Hematopoietic multipotent progenitor cell treated with erythropoietin and hydrocortisone succinate and interleukin-3 and kit ligand, for 17 days (in vitro differentiated cells): Measurements from ENCODE around the gene SAV1.
"Not testable (repeated sequence)": the region's sequence is repeated elsewhere in the genome, so short reads cannot be mapped to it uniquely, and the experiment has no call there.

ENCODE experiments used
- DNase-seq: peaks from one replicate; pipeline ENCODE4 v3.0.0-alpha.2; 2015; ENCODE audit warnings: low spot score

The SAV1 gene

DNA sequence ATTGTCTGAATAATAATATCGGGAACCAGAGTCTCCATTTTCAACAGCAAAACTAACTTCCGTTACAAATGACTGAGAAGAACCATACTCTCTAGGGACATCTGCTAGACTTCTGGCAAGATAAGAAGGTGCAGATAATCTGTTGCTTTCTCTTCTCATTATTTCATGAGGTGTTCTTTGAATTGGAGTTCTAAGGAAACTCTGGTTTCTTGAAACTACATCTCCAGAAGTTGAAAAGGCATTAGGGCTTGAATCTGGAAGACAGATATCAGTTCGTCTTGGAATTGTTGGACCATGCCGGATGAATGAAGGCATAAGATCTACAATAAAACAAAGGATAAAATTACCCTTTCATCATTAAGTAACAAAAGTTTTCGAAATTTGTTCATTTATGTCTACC, 2.8 kb downstream of the SAV1 start:
- DNase-seq, result not testable (repeated sequence)

DNA sequence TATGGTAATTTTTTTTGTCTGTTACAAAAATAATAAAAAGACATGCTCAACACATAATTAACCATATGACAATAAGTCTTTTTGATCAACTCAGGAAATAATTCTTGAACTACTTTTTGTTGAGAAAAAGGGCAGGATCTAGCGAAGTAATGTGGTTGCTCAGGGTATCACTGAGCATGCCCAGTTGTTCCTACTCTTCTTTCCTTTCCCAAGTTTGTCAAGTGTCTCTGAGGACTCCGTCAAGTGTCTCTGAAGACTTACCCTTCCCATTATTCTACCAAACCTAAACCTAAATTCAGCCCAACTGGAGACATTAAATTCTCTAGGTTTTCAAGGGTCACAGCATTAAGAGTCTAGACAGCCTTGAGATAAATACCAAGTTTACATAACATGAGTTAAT, 3.5 kb downstream of the SAV1 start:
- DNase-seq, result not testable (repeated sequence)

DNA sequence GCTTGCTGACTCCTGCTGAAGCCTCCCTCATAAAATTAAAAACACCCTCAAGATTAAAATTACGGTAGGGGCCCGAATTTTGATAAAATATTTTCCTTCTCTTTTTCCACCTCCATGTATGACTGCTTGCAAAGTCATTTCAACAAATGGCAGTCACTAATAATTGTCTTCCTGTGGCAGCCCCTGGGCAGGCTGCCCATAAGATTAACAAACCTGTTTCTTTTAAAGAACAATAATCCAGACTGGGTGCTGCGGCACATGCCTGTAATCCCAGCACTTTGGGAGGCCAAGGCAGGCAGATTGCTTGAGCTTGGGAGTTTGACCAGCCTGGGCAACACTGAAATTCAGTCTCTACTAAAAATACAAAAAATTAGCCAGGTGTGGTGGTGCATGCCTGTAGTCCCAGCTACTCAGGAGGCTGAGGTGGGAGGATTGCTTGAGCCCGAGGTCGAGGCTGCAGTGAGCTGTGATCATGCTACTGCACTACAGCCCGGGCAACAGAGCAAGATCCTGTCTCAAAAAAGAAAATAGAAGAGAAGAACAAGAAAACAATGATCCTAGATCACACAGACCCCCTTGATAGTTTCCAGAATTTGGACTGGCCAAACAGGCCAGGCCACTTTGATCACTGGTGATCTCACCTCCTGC, 8.7 kb downstream of the SAV1 start:
- DNase-seq, result no peak

DNA sequence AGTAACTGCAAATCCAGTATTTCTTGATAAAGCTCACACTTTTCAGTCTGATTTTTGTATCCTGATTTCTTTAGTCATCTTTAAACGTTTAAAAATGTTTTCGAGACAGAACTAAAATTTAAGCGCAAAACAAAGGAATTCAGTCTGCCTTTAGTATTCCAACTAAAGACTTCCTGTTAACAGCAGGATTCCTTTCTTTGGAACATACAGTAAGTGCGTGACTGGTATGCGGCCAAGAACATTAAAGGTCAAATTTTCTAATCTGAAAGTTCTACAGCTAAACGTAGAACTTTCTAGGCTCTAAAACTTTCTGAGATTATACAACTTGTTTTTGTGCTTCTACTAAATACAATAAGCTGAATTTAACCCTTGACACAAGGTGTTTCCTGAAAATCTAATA, 9.9 kb downstream of the SAV1 start:
- no peak for DNase-seq

DNA sequence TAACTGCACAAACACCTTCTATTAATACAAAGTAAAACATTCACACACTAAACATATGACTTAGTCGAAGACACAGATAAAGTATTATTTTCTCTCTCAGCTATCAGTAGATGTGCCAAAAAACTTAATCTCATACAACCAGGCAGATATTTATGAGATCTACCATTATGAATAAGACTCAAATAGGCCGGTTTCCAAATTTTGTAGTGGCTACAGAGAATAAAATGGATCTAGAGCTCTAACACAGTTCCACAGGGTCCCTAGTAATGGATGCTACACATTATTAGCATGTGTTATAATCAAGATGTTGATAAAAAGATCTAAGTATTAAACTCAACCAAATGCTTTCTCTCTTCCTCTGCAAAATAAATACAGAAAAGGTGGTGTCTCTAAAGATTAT, 10.4 kb downstream of the SAV1 start:
- DNase-seq, result no peak

DNA sequence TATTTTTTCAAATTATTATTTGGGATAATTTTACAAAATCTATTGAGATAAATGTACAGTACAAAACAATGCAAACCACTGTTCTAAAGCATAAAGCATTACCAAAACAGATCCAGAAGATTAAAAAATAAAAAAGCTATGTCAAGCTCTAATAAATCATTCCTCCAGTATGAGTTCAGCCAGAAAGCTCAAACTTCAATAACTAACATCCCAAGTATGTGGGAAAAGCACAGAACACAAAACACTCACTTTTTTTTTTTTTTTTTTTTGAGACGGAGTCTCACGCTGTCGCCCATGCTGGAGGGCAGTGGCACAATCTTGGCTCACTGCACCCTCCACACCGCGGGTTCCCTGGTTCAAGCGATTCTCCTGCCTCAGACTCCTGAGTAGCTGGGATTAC, 11.3 kb downstream of the SAV1 start:
- DNase-seq, result no peak

DNA sequence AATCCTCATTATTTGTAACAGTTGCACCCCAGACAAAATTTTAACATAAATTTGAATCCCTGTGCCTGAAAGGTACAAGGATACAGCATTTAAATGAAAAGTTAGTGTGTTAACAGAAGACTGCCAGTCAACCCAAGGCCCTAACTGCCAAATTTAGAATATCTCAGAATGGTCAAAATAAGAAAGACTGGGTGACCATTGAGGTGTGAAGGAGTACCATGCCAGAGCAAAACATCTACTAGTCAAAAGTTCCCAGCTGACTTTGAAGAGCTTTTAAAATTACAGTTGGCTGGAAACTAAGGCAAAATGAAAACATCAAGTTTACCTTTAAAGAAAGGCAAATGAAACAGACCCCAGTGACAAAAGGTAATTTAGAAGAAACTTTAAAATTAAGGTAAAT, 18.4 kb downstream of the SAV1 start:
- no peak for DNase-seq

DNA sequence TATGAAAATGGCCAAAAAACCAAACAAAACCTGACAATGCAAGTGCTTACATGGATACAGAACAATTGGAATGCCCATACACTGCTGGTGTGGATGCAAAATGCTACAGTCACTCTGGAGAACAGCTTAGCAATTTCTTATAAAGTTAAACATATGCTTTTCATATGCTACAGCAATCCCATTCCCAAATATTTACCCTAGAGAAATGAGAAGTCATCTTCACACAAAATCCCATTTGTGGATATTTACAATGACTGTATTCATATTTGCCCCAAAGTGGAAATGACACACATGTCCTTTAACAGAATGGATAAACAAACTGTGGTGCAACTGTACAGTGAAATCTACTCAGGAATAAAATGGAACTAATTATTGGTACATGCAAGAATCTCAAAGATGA, 20.4 kb downstream of the SAV1 start:
- DNase-seq, result no peak

DNA sequence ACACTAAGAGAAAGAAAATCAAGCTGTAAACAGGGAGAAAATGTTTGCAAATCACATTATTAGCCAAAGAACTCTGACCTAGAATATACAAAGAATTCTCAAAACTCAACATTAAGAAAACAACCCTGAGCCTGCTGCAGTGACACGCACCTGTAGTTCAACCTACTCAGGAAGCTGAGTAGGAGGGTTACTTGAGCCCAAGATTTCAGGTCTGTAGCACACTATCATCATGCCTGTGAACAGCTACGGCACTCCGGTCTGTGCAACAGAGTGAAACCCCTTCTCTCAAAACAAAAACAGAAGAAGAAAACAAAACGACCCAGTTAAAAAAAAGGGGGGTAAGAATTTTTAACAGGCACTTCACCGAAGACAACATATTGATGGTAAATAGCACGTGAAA, 20.8 kb downstream of the SAV1 start:
- DNase-seq, result no peak

DNA sequence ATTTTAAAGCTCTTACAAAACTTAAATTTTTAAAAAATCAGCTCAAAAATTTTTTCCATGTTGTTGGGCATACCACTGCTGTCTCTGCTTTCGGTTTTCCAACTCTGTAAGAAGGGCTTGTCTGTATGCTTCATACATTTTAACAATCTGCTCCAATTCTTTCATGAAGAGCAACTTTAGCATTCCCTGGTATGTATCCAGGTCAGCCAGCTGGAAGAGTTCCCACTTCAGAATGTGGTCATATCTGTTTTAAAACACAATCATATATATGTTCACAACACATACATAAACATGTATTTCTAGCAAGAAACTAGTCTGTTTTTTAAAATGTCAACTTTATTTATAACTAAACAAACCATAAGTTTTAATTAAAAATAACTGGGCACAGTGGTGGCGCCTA, 33.0 kb downstream of the SAV1 start:
- no peak for DNase-seq

DNA sequence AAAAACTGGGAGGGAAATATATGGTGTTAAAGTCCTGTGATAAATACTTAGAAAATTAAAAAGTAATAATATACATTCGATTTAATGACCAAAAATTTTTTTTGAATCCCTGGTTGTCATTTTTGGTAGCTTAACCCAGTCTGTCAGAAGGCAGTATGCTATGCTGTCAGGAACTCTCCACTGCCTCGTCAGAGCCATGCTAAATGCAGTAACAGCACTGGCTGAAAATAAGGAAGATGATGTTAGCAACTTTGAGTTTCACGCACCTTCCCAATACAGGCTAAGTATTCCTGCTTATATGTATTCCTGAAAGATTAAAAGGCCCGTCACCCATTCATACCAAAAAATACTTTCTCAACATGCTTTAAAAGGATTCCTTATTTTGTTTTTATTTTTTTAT, 34.2 kb downstream of the SAV1 start:
- no peak for DNase-seq

DNA sequence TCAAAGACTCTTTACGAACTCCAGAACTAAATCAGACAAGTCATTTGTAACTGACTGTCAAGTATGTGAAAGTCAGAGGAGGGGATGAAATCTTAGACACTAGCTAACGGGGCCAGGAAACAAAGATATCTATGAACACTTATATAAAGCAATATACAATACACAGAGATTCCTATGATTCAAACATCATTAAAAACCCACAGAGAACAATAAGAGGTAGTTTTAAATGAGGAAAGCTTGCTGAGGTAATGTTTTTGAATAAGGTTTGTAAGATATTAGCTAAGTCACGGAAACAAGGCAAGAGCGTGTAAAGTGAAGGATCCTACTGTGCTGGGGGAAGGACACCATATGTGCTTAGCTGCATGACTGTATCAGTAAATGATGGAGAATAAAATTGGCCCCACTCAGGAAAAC, 36.7 kb downstream of the SAV1 start:
- DNase-seq, result no peak

DNA sequence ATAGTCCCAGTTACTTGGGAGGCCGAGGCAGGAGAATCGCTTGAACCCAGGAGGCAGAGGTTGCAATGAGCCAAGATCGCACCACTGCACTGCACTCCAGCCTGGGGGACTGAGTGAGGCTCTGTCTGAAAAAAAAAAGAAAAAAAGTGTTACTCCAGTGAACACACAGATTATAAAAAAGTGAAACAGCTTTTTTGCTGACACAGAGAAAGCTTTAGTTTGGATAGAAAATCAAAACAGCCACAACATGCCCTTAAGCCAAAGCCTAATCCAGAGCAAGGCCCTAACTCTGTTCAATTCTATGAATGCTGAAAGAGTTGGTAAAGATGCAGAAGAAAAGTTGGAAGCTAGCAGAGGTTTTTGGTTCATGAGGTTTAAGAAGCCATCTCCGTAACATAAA, 43.2 kb downstream of the SAV1 start:
- not testable (repeated sequence) for DNase-seq

DNA sequence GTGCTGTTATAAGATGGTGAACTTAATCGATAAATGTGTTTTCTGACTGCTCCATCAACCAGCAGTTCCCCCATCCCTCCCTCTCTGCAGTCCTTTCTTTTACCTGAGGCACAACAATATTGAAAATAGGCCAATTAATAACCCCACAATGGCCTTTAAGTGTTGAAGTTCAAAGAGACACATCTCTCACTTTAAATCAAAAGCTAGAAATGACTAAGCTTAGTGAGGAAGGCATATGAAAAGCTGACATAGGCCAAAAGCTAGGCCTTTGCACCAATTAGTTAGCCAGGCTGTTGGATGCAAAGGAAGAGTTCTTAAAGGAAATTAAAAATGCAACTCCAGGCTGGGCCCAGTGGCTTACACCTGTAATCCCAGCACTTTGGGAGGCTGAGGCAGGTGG, 43.7 kb downstream of the SAV1 start:
- DNase-seq, result no peak

DNA sequence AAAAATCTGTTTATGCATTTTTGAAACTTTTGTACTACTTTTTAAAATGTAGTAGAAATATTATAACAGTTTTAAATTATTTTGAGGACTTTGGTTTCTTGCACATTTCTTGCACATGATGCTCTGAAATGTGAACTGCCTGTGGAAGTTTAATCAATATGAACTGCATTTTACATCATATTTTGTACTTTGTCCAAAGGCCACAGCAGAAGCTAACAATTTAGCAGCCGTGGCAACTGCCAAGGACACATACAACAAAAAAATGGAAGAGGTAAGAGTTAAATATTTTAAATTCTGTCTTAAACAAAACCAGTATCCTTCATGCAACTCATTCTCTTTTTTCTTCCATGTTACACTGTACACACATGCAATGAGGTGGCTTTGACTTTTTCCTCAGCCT, 45.1 kb downstream of the SAV1 start:
- DNase-seq, result no peak

DNA sequence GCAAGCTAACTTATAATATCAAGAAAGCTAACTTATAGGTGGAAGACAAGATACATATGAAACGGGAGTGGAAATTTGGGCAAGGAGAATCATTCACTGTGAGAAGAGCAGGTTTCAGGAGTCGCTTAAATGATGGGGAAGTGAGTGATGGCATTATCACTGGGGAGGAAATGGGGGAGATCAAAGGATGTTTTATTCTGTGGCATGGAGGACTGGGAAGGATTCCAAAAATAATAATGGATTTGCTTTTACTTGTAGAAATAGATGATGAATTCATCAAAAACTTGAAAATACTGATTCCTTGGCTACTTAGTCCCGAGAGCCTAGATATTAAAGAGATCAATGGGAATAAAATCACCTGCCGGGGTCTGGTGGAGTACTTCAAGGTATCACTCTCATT, 47.8 kb downstream of the SAV1 start:
- DNase-seq, result no peak

DNA sequence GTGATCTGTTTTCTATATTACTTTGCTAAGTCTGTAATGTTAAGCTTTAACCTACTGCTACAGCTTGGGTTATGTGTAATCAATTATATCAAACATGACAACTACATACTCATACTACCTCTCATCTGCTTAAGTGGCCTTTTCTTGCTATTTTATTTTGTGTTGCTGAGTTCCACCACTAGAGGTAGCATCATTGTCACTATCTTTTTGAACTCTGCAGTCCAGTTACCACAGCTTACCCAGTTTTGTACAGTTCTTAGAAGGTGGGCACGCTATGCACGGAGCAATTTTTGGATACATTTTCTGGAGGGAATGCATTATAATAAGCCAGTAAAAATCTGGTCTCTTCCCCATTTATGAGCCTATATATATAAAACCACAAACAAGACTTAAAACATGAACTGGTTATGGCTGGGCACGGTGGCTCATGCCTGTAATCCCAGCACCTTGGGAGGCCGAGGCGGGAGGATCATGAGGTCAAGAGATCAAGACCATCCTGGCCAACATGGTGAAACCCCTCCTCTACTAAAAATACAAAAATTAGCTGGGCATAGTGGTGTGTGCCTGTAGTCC, 48.5 kb downstream of the SAV1 start:
- DNase-seq, result peak; percentile 51

DNA sequence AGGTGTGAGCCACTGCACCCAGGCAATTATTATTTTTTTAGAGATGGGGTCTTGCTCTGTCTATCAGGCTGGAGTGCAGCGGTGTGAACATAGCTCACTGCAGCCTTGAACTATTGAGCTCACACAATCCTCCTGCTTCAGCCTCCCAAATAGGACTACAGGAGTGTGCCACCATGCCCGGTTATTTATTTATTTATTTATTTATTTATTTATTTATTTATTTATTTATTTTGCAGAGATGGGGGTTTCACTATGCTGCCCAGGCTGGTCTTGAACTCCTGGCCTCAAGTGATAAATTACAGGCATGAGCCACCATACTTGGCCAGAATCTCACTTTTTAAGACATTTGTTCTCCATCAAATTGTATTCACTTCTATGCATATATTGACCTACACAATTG, 51.8 kb downstream of the SAV1 start:
- DNase-seq, result no peak

DNA sequence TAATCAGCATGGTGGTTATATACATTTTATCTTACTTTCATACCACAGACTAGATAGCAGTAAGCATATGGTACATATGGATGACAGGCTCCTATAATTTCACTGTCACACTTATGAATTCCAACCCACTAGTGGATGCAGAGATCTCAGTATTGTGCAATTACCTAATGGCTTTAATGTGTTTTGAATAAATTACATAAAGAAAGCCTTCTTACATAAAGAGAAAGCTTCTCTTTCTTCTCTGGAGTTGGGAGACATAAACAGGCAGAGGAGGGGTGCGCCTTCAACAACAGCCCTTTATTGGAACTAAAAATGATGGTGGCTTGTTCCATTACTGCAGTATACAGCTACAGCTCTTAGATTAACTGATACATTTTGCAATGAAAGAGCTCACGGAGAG, 52.6 kb downstream of the SAV1 start:
- DNase-seq, result no peak

DNA sequence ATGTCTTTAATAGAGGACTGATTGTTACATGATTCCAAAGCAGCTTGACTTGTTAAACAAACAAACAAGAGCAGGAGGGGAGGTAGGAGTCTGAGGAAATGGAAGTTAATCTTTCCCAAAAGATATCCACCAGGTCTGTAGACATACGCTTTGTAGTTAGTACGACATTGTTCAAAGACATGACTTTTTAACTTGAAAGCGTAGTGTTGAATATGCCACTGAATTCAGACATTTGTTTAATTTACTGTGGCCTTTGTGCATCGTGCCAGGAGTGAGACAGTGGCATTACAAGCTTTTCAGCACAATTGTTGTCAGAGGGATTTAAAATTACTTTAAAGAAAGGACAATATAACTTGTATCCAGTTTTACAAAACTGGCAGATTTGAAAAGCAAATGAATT, 53.0 kb downstream of the SAV1 start:
- DNase-seq, result no peak

DNA sequence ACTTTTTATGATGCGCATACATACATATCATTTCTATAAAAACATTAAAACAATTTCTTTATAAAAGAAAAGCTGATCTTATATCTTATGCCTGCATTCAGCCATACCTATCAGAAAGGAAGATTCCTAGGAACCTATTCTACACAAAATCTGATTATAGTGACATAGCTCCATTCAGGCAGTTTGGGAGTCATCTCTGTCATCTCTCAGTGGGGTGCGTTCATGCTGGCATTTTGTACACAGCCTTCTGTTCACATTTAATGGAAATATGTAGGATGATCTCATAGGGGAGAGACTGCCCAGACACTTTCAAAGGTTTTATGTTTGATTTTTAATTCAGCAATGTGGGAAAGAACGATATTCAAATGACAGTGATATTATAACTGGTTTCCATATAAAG, 55.3 kb downstream of the SAV1 start:
- no peak for DNase-seq

DNA sequence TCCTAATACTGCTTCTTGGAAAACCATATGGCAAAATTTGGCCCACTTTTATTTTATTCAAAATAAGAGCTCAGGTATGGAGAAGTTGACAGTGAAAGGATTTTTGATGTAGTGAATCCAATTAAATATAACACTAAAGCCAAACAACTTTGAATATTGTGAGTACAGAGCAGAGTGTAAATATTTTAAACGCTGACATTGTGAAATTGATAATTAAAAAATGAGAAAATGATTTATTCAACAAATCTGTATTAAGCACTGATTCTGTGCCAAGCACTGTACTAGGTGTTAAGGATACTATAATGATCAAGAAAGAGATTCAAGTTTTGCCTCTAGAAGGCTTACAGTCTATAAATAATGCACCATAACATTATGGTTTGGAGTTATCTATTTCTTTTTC, 57.6 kb downstream of the SAV1 start:
- DNase-seq, result no peak

DNA sequence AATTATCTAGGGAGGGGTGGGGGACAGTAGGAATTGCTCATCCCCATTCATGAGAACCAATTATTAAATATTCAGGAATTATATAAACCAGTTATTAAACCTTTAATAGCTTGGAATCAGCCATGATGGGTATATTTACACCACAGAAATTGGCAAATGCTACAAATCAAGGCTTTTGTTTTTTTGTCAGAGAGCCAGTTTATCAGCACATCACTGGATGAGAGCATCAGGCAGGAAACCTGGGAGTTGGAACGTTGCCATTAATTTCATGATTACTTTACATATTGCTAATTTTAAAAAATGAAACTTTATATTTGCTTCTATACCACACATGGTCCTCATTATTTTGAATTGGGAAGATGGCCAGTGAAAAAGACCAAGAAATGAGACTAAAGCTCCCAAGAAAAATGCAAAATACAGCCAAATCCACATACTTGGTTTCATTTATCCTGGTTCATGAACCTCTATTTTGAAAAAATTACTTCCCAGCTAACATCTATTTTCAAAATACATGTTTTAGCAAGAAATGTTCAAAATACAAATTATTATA, 59.7 kb downstream of the SAV1 start:
- DNase-seq, result no peak

DNA sequence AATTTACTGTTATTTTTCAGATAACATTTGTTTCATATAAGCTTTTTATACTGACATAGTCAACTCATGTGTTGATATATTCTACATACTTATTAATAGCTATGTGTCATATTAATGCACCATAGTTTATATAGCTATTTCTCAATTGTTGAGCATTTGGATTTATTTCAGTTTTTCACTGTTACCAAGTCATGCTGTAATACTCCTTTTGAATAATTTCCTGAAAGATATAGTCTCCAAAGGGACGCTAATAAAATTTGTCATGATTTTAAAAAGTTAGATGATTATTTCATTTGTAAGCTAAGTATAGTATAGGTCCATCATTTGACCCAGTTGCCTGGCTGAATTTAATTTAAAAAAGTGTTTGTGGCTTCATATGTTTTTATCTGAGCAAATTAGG, 60.3 kb downstream of the SAV1 start:
- DNase-seq, result no peak
